ENCODE data around the gene LRP1.

LRP1 gene

DNA sequence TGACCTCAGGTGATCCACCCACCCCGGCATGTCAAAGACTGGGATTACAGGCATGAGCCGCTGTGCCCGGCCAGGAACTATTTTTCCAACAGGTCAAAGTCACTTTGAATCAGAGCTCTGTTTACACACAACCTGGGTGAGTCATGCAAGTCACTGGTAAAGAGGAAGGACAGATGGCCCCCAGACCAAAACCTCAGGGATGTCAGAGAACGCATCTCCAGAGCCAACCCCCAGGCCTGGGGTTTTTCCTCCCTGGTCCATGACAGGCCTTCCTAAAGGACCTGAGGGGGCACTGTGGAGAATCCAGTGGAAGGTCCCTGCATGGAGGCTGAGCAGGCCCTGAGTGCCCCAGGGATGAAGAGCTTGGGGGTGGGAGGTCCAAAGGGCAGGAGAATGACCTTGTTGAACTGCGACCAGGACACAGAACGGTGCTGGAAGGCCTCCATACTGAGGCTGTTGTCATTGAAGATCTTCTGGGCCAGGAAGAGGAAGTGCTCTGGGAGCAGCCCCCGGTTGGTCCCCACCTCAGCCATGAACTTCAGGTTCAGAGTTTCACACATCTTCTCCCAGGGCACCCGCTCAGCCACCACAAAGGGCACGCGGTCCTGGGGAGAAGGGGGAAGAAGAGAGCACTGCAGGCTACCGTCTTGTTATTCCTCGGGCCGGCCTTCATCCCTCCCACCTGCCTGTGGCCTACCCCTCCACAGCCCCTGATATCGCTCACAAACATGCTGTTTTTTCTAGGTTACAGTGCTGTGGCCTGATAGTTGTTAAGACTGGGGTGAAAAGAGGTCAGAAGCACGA lies 26.2 kb upstream of the LRP1 start:
- H3K27ac ChIP-seq, result peak overlapping the region; percentile 92
- H3K4me1 ChIP-seq (ENCODE audit: control insufficient read depth in 1 of 2, insufficient read depth in 1 of 2, low read depth in 1 of 2, low read length in 1 of 2), result peaks cover 15 to 20% of the 10 kb centered on the region in 2 experiments
- H3K9me3 ChIP-seq, result peaks cover 8% of the 10 kb centered on the region
- H3K36me3 ChIP-seq, result peaks cover 98% of the 10 kb centered on the region
- no peak for TF ChIP-seq CTCF (IDR thresholded peaks at IDR 0.05)
- H3K27me3 ChIP-seq, result no peaks in the 10 kb centered on the region
- peak overlapping the region; percentile 22 to 37 for H3K4me3 ChIP-seq (ENCODE audit: low read depth in 1 of 2, low read length in 1 of 2)

- Histone ChIP-seq H3K4me3 (ENCODE audit: low read depth in 1 of 2, low read length in 1 of 2) (no peak overlapping the region), H3K27me3 (no peaks in the 10 kb centered on the region), H3K4me1 (ENCODE audit: control insufficient read depth in 1 of 2, insufficient read depth in 1 of 2, low read depth in 1 of 2, low read length in 1 of 2) (peaks cover 26 to 27% of the 10 kb centered on the region in 2 experiments), H3K9me3 (peaks cover 2% of the 10 kb centered on the region), H3K27ac (peak overlapping the region; percentile 92), H3K36me3 (peaks cover 98% of the 10 kb centered on the region)
- TF ChIP-seq CTCF (IDR thresholded peaks at IDR 0.05), result no peak
Observed at GRCh38 chr12:57103856-57104255, 24.4 kb upstream of the LRP1 start.

DNA sequence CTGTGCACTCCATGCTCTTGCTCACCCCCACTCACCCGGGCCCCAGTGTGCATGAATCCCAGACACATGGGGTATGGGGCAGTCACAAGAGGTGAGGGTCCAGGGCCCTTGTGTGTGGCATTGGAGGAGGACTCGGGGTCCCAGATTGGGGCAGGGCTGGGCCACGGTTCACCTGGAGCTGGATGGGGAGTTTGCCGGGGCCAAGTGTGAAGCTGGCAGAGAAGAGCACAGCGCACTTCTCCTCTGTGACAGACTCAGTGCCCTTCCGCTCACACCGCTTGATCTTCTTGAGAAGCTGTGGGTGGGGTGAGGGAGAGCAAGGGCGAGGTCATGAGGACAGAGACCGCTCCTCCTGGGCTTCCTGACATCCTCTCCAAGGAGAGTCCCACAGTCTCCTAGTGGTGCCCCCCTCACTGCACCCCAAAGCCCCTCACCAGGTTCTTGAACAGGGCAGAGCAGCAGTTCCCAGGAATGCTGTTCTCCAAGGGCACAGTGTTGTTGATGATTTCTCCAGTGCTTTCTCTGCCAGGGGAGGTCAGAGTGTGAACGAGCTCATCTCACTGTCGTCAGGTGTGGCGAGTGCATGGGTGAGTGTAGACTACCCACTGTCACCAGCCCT lies 23.9 kb upstream of the LRP1 start:
- Histone ChIP-seq H3K4me1 (ENCODE audit: control insufficient read depth in 1 of 2, insufficient read depth in 1 of 2, low read depth in 1 of 2, low read length in 1 of 2) (peaks cover 31 to 32% of the 10 kb centered on the region in 2 experiments), H3K9me3 (no peaks in the 10 kb centered on the region), H3K27me3 (no peaks in the 10 kb centered on the region), H3K36me3 (peaks cover 95% of the 10 kb centered on the region), H3K27ac (peak overlapping the region; percentile 92), H3K4me3 (ENCODE audit: low read depth in 1 of 2, low read length in 1 of 2) (no peak overlapping the region)
- no peak for TF ChIP-seq CTCF (IDR thresholded peaks at IDR 0.05)

- Histone ChIP-seq H3K4me3 (ENCODE audit: low read depth in 1 of 2, low read length in 1 of 2) (no peak overlapping the region), H3K27me3 (no peaks in the 10 kb centered on the region), H3K27ac (peak overlapping the region; percentile 92), H3K9me3 (no peaks in the 10 kb centered on the region), H3K4me1 (ENCODE audit: control insufficient read depth in 1 of 2, insufficient read depth in 1 of 2, low read depth in 1 of 2, low read length in 1 of 2) (peaks cover 39 to 40% of the 10 kb centered on the region in 2 experiments), H3K36me3 (peaks cover 87% of the 10 kb centered on the region)
- no peak for TF ChIP-seq CTCF (IDR thresholded peaks at IDR 0.05)
Observed at GRCh38 chr12:57105011-57105753, 23.1 kb upstream of the LRP1 start.

GRCh38 chr12:57106021-57106708 lies 22.1 kb upstream of the LRP1 start:
- Histone ChIP-seq H3K27ac (no peak overlapping the region), H3K36me3 (peaks cover 78% of the 10 kb centered on the region), H3K27me3 (no peaks in the 10 kb centered on the region), H3K9me3 (no peaks in the 10 kb centered on the region), H3K4me3 (ENCODE audit: low read depth in 1 of 2, low read length in 1 of 2) (no peak overlapping the region), H3K4me1 (ENCODE audit: control insufficient read depth in 1 of 2, insufficient read depth in 1 of 2, low read depth in 1 of 2, low read length in 1 of 2) (peaks cover 39 to 41% of the 10 kb centered on the region in 2 experiments)
- TF ChIP-seq CTCF (IDR thresholded peaks at IDR 0.05), result no peak
